HL-60 (cell line): ENCODE data around the gene CDC42EP3.

Experiments used
- DNase-seq, 2 experiments: peaks; one replicate each; pipeline ENCODE4 v3.0.0-alpha.2; 2010 to 2020; ENCODE audit warnings: low read depth in 1 of 2, low spot score in 1 of 2
- H3K27ac ChIP-seq: fragments of 250-450 bp; sonication (Bioruptor Pico); replicated peaks from 2 replicates; pipeline ENCODE4 v1.5.1; 2020; ENCODE audit warnings: mild to moderate bottlenecking, moderate library complexity
- H3K27me3 ChIP-seq: fragments of 250-450 bp; sonication (Bioruptor Pico); 2 replicates; pipeline ENCODE4 v1.5.1; 2021; ENCODE audit warnings: mild to moderate bottlenecking, moderate library complexity; ENCODE audit not compliant: insufficient read depth, poor library complexity, severe bottlenecking
- H3K4me3 ChIP-seq: replicated peaks from 2 replicates; pipeline ENCODE4 v1.5.1; 2011; ENCODE audit warnings: mild to moderate bottlenecking, control low read depth, low read length; ENCODE audit not compliant: insufficient read depth
- CTCF ChIP-seq: IDR thresholded peaks from one replicate; pipeline ENCODE4 v1.5.1; 2011; ENCODE audit warnings: low read length, control low read depth, inconsistent platforms; ENCODE audit not compliant: insufficient read depth
- GABPA ChIP-seq: IDR thresholded peaks from 2 replicates; pipeline ENCODE4 v1.6.1; 2012; ENCODE audit warnings: low read depth
- POLR2AphosphoS5 ChIP-seq: IDR thresholded peaks from 2 replicates; pipeline ENCODE4 v1.6.1; 2012; ENCODE audit warnings: low read depth
- REST ChIP-seq: IDR thresholded peaks from 2 replicates; pipeline ENCODE4 v1.6.1; 2012; ENCODE audit warnings: low read depth; ENCODE audit not compliant: insufficient replicate concordance
- SPI1 ChIP-seq: IDR thresholded peaks from 2 replicates; pipeline ENCODE4 v1.6.1; 2012; ENCODE audit warnings: low read depth, mild to moderate bottlenecking, borderline replicate concordance

CDC42EP3 gene

GRCh38 chr2:37688771-37689468 is 17.5 kb upstream of the CDC42EP3 start:
- no peak overlapping the region for H3K4me3 ChIP-seq
- no peaks in the 10 kb centered on the region for H3K27me3 ChIP-seq
- no peak for TF ChIP-seq POLR2AphosphoS5
- TF ChIP-seq SPI1, result no peak
- no peak for TF ChIP-seq REST
- no peak for TF ChIP-seq GABPA
- TF ChIP-seq CTCF, result no peak
- no peak overlapping the region for H3K27ac ChIP-seq
- no peak for DNase-seq

GRCh38 chr2:37686792-37687526 is 15.5 kb upstream of the CDC42EP3 start:
- no peaks in the 10 kb centered on the region for H3K27me3 ChIP-seq
- TF ChIP-seq POLR2AphosphoS5 (no peak), SPI1 (no peak), REST (no peak), GABPA (no peak), CTCF (no peak)
- no peak for DNase-seq
- H3K4me3 ChIP-seq, result no peak overlapping the region
- no peak overlapping the region for H3K27ac ChIP-seq

- Histone ChIP-seq H3K4me3 (no peak overlapping the region), H3K27ac (no peak overlapping the region), H3K27me3 (no peaks in the 10 kb centered on the region)
- TF ChIP-seq POLR2AphosphoS5 (no peak), GABPA (no peak), CTCF (no peak), SPI1 (no peak), REST (no peak)
- DNase-seq, result no peak
Measured at GRCh38 chr2:37684809-37685208, 13.4 kb upstream of the CDC42EP3 start.
